Gastrocnemius medialis (tissue), 4 donors: ENCODE data around the gene SUCLA2. TPM values are rescaled to one million over a fixed set of nuclear protein-coding genes. Genes with fewer than 3 reads are reported as not detected.

Experiments
- ATAC-seq, 2 donors: fragments of 150-250 bp; one replicate each; pipeline ENCODE4 v1.9.1; 2016
- DNase-seq, 2 donors: peaks; one replicate each; pipeline ENCODE4 v3.0.0-alpha.2; 2019
- H3K27ac ChIP-seq, 4 donors: fragments of 200-600 bp; sonication (generic); 1 replicate in 1 of 4; 2 replicates in 3 of 4; pipeline ENCODE4 v1.5.1; 2016 to 2018; ENCODE audit warnings: mild to moderate bottlenecking in 2 of 4, moderate library complexity in 1 of 4
- H3K27me3 ChIP-seq, 3 donors: fragments of 200-600 bp; sonication (generic) in 2 of 3; 1 replicate in 1 of 3; 2 replicates in 2 of 3; pipeline versions ENCODE4 v1.5.1 to v1.6.0; 2016 to 2019; ENCODE audit warnings: mild to moderate bottlenecking in 1 of 3, moderate library complexity in 1 of 3
- H3K36me3 ChIP-seq, 2 donors: fragments of 200-600 bp; sonication (generic) in 1 of 2; one replicate each; pipeline ENCODE4 v1.5.1; 2017 to 2018
- H3K4me1 ChIP-seq, 2 donors: fragments of 200-600 bp; sonication (generic) in 1 of 2; one replicate each; pipeline ENCODE4 v1.5.1; 2016 to 2017; ENCODE audit warnings: mild to moderate bottlenecking in 2 of 2
- H3K4me3 ChIP-seq, 4 donors: fragments of 200-600 bp; sonication (generic) in 3 of 4; 1 replicate in 1 of 4; 2 replicates in 3 of 4; pipeline ENCODE4 v1.5.1; 2016 to 2019; ENCODE audit warnings: mild to moderate bottlenecking in 2 of 4
- H3K9me3 ChIP-seq, 3 donors: fragments of 200-600 bp; sonication (generic) in 2 of 3; 1 replicate in 1 of 3; 2 replicates in 2 of 3; pipeline ENCODE4 v1.5.1; 2016 to 2019
- POLR2A ChIP-seq, 2 donors: fragments of 450-650 bp; IDR thresholded peaks; one replicate each; pipeline ENCODE4 v1.6.1; 2017; ENCODE audit warnings: antibody characterized with exemption in 2 of 2, mild to moderate bottlenecking in 2 of 2, moderate library complexity in 2 of 2
- in situ Hi-C, 4 donors: fragments of 200-750 bp; cut with MboI; loops; one replicate each; pipeline versions ENCODE4 v1.15.0 to v1.8.0; 2017; ENCODE audit warnings: low sequenced_read_pairs in 4 of 4
- intact Hi-C: fragments of 100-400 bp; cut with DNase I; formaldehyde crosslinking; loops from one replicate; pipeline ENCODE4 v1.15.1; 2023; ENCODE audit warnings: low total_unique reads
- total RNA-seq, 4 donors: library from RNA; depleted of rRNA; stranded (reverse); fragments of >200 nt; gene quantifications; one replicate each; pipeline versions ENCODE4 v1.1.0 to v1.2.3, GENCODE V29; 2016
- TF ChIP-seq, protein P1 (sequence below), 5 experiments: fragments of 450-650 bp in 3 of 5; fragments of 200-600 bp in 2 of 5; sonication (generic) in 2 of 5; IDR thresholded peaks in 4 of 5; conservative IDR thresholded peaks in 1 of 5; 1 replicate in 4 of 5; 2 replicates in 1 of 5; pipeline ENCODE4 v1.5.1; 2016 to 2019; ENCODE audit warnings: antibody characterized with exemption in 5 of 5, mild to moderate bottlenecking in 3 of 5, moderate library complexity in 3 of 5

Gene SUCLA2
- total RNA-seq, 4 donors from 2014 or later: 82.2 to 142 (median 97.0) TPM

DNA sequence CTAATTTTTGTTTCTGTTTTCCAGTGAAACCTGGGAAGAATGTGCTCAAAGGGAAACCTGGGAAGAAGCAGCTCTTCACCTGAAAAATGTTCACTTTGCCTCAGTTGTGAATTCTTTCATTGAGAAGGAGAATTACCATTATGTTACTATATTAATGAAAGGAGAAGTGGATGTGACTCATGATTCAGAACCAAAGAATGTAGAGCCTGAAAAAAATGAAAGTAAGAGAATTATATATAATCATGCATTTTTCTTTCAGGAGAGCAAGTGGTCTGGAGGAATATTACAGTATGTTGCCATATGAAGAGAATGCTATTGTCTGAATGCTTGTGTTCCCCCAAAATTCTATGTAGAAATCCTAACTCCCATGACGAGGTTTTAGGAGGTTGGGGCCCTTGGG, 39.8 kb upstream of the SUCLA2 start:
- TF ChIP-seq, protein P1, sequence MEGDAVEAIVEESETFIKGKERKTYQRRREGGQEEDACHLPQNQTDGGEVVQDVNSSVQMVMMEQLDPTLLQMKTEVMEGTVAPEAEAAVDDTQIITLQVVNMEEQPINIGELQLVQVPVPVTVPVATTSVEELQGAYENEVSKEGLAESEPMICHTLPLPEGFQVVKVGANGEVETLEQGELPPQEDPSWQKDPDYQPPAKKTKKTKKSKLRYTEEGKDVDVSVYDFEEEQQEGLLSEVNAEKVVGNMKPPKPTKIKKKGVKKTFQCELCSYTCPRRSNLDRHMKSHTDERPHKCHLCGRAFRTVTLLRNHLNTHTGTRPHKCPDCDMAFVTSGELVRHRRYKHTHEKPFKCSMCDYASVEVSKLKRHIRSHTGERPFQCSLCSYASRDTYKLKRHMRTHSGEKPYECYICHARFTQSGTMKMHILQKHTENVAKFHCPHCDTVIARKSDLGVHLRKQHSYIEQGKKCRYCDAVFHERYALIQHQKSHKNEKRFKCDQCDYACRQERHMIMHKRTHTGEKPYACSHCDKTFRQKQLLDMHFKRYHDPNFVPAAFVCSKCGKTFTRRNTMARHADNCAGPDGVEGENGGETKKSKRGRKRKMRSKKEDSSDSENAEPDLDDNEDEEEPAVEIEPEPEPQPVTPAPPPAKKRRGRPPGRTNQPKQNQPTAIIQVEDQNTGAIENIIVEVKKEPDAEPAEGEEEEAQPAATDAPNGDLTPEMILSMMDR (IDR thresholded peaks at IDR 0.05 in 4 of 5, conservative IDR thresholded peaks at IDR 0.05 in 1 of 5): no peak
- TF ChIP-seq POLR2A (IDR thresholded peaks at IDR 0.05): no peak
- no peak overlapping the region for H3K4me3 ChIP-seq
- peaks cover 0 to 13% of the 10 kb centered on the region in 2 donors for H3K36me3 ChIP-seq
- H3K4me1 ChIP-seq: peaks cover 6 to 16% of the 10 kb centered on the region in 2 donors
- no peaks in the 10 kb centered on the region for H3K27me3 ChIP-seq
- no peaks in the 10 kb centered on the region for H3K9me3 ChIP-seq
- ATAC-seq: no peak
- intact Hi-C loops: no loop called here
- DNase-seq: no peak
- no peak overlapping the region for H3K27ac ChIP-seq
- in situ Hi-C loops: no loop called here

GRCh38 chr13:48040049-48040448, 39.0 kb upstream of the SUCLA2 start:
- no peak for TF ChIP-seq POLR2A (IDR thresholded peaks at IDR 0.05)
- TF ChIP-seq, protein P1 (IDR thresholded peaks at IDR 0.05 in 4 of 5, conservative IDR thresholded peaks at IDR 0.05 in 1 of 5): no peak
- DNase-seq: no peak
- in situ Hi-C loops: no loop called here
- Histone ChIP-seq H3K27me3 (no peaks in the 10 kb centered on the region), H3K9me3 (no peaks in the 10 kb centered on the region), H3K27ac (no peak overlapping the region), H3K4me3 (no peak overlapping the region), H3K4me1 (peaks cover 6 to 16% of the 10 kb centered on the region in 2 donors), H3K36me3 (peaks cover 0 to 13% of the 10 kb centered on the region in 2 donors)
- no peak for ATAC-seq
- intact Hi-C loops: no loop called here

DNA sequence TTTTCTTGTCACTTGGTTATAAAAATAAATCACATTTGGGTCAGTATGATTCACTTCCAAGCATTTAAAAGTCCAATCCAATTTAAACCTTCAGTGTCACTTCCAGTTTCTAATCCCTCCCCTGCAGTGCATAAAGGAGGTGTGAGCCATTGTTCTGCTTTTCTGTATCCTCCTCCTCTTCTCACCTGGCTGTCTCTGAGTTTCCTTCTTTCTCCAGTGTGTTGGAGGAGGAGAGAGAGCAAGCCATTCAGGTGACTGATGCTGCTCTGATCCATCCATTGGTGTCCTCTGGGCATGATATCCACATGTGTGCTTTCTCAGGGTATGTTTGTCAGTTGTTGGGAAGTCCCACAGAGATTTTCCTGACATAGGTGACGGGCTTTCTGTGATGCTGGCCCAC, 37.7 kb upstream of the SUCLA2 start:
- Histone ChIP-seq H3K27me3 (no peaks in the 10 kb centered on the region), H3K4me1 (peaks cover 6 to 16% of the 10 kb centered on the region in 2 donors), H3K27ac (peak overlapping the region; percentile 93 to 99 (median 97)), H3K9me3 (no peaks in the 10 kb centered on the region), H3K4me3 (peak overlapping the region in 1 of 4 donors; percentile 87), H3K36me3 (peaks cover 0 to 13% of the 10 kb centered on the region in 2 donors)
- intact Hi-C loops: loop anchor here (1.0 to 5.0 kb wide), 2 partner anchors 38 to 194 kb away; partner anchors contain the start of gene ITM2B
- DNase-seq: no peak
- TF ChIP-seq POLR2A (IDR thresholded peaks at IDR 0.05): no peak
- TF ChIP-seq, protein P1 (IDR thresholded peaks at IDR 0.05 in 4 of 5, conservative IDR thresholded peaks at IDR 0.05 in 1 of 5): no peak
- in situ Hi-C loops: loop anchor here in 1 of 4 donors (10.0 kb wide), 1 partner anchor 56 kb away; the partner anchor contains the start of gene MED4
- ATAC-seq: no peak

GRCh38 chr13:48037346-48038173, 36.5 kb upstream of the SUCLA2 start, which contains the start of gene NUDT15:
NUDT15 (plus strand) TSS chr13:48037726; CDS start chr13:48037747, 21 bp downstream.
- H3K4me1 ChIP-seq: peaks cover 6 to 16% of the 10 kb centered on the region in 2 donors
- peaks cover 0 to 13% of the 10 kb centered on the region in 2 donors for H3K36me3 ChIP-seq
- DNase-seq: peak; percentile 85 to 90
- ATAC-seq: peak; percentile 99
- no peaks in the 10 kb centered on the region for H3K9me3 ChIP-seq
- no peaks in the 10 kb centered on the region for H3K27me3 ChIP-seq
- intact Hi-C loops: loop anchor here (2.0 to 5.0 kb wide), 2 partner anchors 57 to 195 kb away; partner anchors contain the start of genes ITM2B and MED4
- peak within 1 kb of the TSS; percentile 93 to 99 (median 97) for H3K27ac ChIP-seq
- in situ Hi-C loops: loop anchor here in 1 of 4 donors (10.0 kb wide), 1 partner anchor 57 kb away; the partner anchor contains the start of gene MED4
- peak within 1 kb of the TSS; percentile 73 to 92 (median 86) for H3K4me3 ChIP-seq
- TF ChIP-seq POLR2A (IDR thresholded peaks at IDR 0.05): peak; percentile 76 to 82
- TF ChIP-seq, protein P1 (IDR thresholded peaks at IDR 0.05 in 4 of 5, conservative IDR thresholded peaks at IDR 0.05 in 1 of 5): peak; percentile 96 to 98 (median 97)
